Testis (tissue), 3 donors: ENCODE measurements around the gene FBXW8. TPM values are rescaled to one million over a fixed set of nuclear protein-coding genes. Genes with fewer than 3 reads are reported as not detected.
A peak's percentile ranks its signal among the peaks of the same experiment; 100 is the strongest.

ENCODE experiments used
- DNase-seq: peaks from one replicate; pipeline ENCODE4 v3.0.0-alpha.2; 2019
- H3K27ac ChIP-seq, 2 donors: fragments of 200-600 bp; sonication (generic); one replicate each; pipeline ENCODE4 v1.5.1; 2019
- H3K27me3 ChIP-seq: fragments of 200-600 bp; sonication (generic); one replicate; pipeline ENCODE4 v1.5.1; 2019
- H3K36me3 ChIP-seq: fragments of 200-600 bp; sonication (generic); one replicate; pipeline ENCODE4 v1.5.1; 2017; ENCODE audit warnings: low read depth; ENCODE audit errors: missing control alignments
- H3K4me1 ChIP-seq: fragments of 200-600 bp; sonication (generic); one replicate; pipeline ENCODE4 v1.5.1; 2019
- H3K4me3 ChIP-seq, 2 donors: fragments of 200-600 bp; sonication (generic); one replicate each; pipeline ENCODE4 v1.5.1; 2017 to 2019
- H3K9me3 ChIP-seq: fragments of 200-600 bp; sonication (generic); one replicate; pipeline ENCODE4 v1.5.1; 2017
- CTCF ChIP-seq, 3 experiments: fragments of 450-650 bp in 2 of 3; fragments of 200-600 bp in 1 of 3; sonication (generic) in 1 of 3; IDR thresholded peaks; one replicate each; pipeline ENCODE4 v1.5.1; 2016 to 2019; ENCODE audit warnings: antibody characterized with exemption in 3 of 3, mild to moderate bottlenecking in 2 of 3, moderate library complexity in 1 of 3
- POLR2A ChIP-seq: fragments of 450-650 bp; IDR thresholded peaks from one replicate; pipeline ENCODE4 v1.6.1; 2017; ENCODE audit warnings: antibody characterized with exemption, mild to moderate bottlenecking, moderate library complexity
- WGBS, 2 donors: methylation state at CpG; one replicate each; pipeline ENCODE4 v1.1.5; 2018; 5-methylcytosine and 5-hydroxymethylcytosine counted together
- intact Hi-C: fragments of 100-400 bp; cut with DNase I; formaldehyde crosslinking; loops from one replicate; pipeline ENCODE4 v1.15.1; 2023; ENCODE audit warnings: low total_unique reads
- polyA plus RNA-seq: library from polyadenylated mRNA; stranded (reverse); fragments of 350-450 nt; fragmentation: Illumina TruSeq; extraction: RNeasy Lipid Tissue Mini Kit (QIAGEN cat#74804); gene quantifications from one replicate; pipeline ENCODE4 v1.2.3, GENCODE V29; 2014; ENCODE audit warnings: low read depth, low replicate concordance; ENCODE audit not compliant: insufficient read depth
- total RNA-seq, 2 donors: library from RNA; depleted of rRNA; stranded (reverse); fragments of >200 nt; gene quantifications; one replicate each; pipeline ENCODE4 v1.2.3, GENCODE V29; 2016

FBXW8 gene
- total and polyA plus RNA-seq, 3 donors from 2014 or later, result 11.1 to 32.8 (median 31.0) TPM

GRCh38 chr12:116864371-116865160 lies 46.2 kb upstream of the FBXW8 start:
- no peaks in the 10 kb centered on the region for H3K27me3 ChIP-seq
- WGBS, 2 donors, result 46 to 50% methylated on average over 13 of the region's 13 CpGs

GRCh38 chr12:116867523-116867922 lies 43.2 kb upstream of the FBXW8 start:
- TF ChIP-seq CTCF (IDR thresholded peaks at IDR 0.05) (no peak), POLR2A (no peak)
- Histone ChIP-seq H3K4me1 (no peaks in the 10 kb centered on the region), H3K36me3 (no peaks in the 10 kb centered on the region), H3K27me3 (no peaks in the 10 kb centered on the region), H3K27ac (no peak overlapping the region), H3K9me3 (no peaks in the 10 kb centered on the region), H3K4me3 (no peak overlapping the region)
- 93 to 95% methylated on average over 2 of the region's 2 CpGs for WGBS, 2 donors
- DNase-seq, result no peak
- intact Hi-C loops, result no loop called here

More at GRCh38 chr12:116864371-116865160, 46.2 kb upstream of the FBXW8 start:
- peak; percentile 56 for DNase-seq
- H3K36me3 ChIP-seq, result no peaks in the 10 kb centered on the region
- TF ChIP-seq POLR2A (no peak), CTCF (IDR thresholded peaks at IDR 0.05) (no peak)
- H3K4me1 ChIP-seq, result peaks cover 17% of the 10 kb centered on the region
- no peak overlapping the region for H3K27ac ChIP-seq
- intact Hi-C loops, result no loop called here
- H3K4me3 ChIP-seq, result no peak overlapping the region
- no peaks in the 10 kb centered on the region for H3K9me3 ChIP-seq

GRCh38 chr12:116870306-116870705 lies 40.4 kb upstream of the FBXW8 start:
- 64 to 78% methylated on average over 4 of the region's 4 CpGs for WGBS, 2 donors
- no peaks in the 10 kb centered on the region for H3K27me3 ChIP-seq
- TF ChIP-seq CTCF (IDR thresholded peaks at IDR 0.05) (no peak), POLR2A (no peak)
- no peaks in the 10 kb centered on the region for H3K9me3 ChIP-seq
- H3K4me1 ChIP-seq, result no peaks in the 10 kb centered on the region
- intact Hi-C loops, result no loop called here
- no peak overlapping the region for H3K4me3 ChIP-seq
- peak; percentile 56 for DNase-seq
- no peaks in the 10 kb centered on the region for H3K36me3 ChIP-seq
- no peak overlapping the region for H3K27ac ChIP-seq

- WGBS, 2 donors, result 94 to 96% methylated on average over 4 of the region's 4 CpGs
- TF ChIP-seq POLR2A (no peak), CTCF (IDR thresholded peaks at IDR 0.05) (no peak)
- no peaks in the 10 kb centered on the region for H3K36me3 ChIP-seq
- intact Hi-C loops, result no loop called here
- DNase-seq, result no peak
- no peak overlapping the region for H3K4me3 ChIP-seq
- H3K27ac ChIP-seq, result no peak overlapping the region
- no peaks in the 10 kb centered on the region for H3K27me3 ChIP-seq
- no peaks in the 10 kb centered on the region for H3K9me3 ChIP-seq
- peaks cover 8% of the 10 kb centered on the region for H3K4me1 ChIP-seq
These were observed 36.3 kb upstream of the FBXW8 start for GRCh38 chr12:116874324-116874995.
